ENCODE results near the gene STRBP.

STRBP gene

DNA sequence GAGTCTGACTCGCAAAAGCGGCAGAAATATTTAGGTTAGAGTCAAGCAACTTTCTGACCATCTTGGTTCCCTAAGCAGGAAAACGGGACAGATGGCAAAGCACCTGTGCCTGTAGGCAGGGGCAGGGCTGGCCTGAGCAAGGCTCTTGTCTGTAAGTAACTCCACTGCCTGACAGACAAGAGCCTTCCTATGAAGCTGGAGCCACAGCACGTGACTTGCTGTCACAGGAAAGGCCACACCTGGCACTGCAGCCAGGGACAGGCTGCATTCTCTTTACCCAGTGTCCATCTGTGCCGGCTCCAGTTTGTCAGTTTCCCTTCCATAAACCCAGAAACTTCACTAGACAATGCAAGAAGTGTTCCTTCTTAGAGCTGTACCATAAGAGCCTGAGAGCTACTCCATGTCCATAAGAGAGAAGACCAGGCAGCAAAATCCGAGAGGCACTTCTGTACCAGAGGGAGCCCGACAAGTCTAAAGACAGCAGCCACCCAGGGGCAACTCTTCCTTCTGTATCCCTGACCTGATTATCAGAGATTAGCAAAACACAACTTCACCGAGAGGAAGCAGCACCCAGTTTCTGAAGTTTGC, 156.9 kb downstream of the STRBP start:
- Histone ChIP-seq H3K79me1 (ENCODE audit: low read length) (no peaks in the 10 kb centered on the region), H3K18ac (ENCODE audit: low read length) (no peak overlapping the region), H3K27ac (ENCODE audit: low read depth, low read length) (no peak overlapping the region), H3K79me2 (ENCODE audit: control insufficient read depth, insufficient read depth, low read length) (no peaks in the 10 kb centered on the region), H4K5ac (ENCODE audit: low read length) (no peak overlapping the region), H4K8ac (ENCODE audit: low read depth, low read length) (no peak overlapping the region), H3K27me3 (ENCODE audit: insufficient read depth, low read length, poor library complexity) (no peaks in the 10 kb centered on the region), H3K23ac (ENCODE audit: low read length) (no peak overlapping the region), H3K56ac (ENCODE audit: low read length) (no peak overlapping the region), H2BK120ac (ENCODE audit: low read depth, low read length) (no peak overlapping the region), H2BK15ac (replicated peaks; ENCODE audit: low read depth) (no peak overlapping the region), H3K4me3 (ENCODE audit: low read length) (no peak overlapping the region), H3K9ac (ENCODE audit: low read length) (no peak overlapping the region), H2BK5ac (ENCODE audit: low read length) (no peak overlapping the region), H3K4ac (ENCODE audit: low read depth, low read length) (no peak overlapping the region), H3K4me1 (ENCODE audit: control insufficient read depth, low read depth, low read length) (no peaks in the 10 kb centered on the region), H3K4me2 (ENCODE audit: low read length) (no peak overlapping the region), H3K36me3 (ENCODE audit: control insufficient read depth, insufficient read depth, low read length) (peaks cover 4% of the 10 kb centered on the region), H2AK5ac (ENCODE audit: low read length) (no peak overlapping the region)
- no CpG with 5 or more reads among the region's 8 CpGs for WGBS (ENCODE audit: extremely low coverage, insufficient coverage, low lambda C conversion rate)
- no peak for DNase-seq

DNA sequence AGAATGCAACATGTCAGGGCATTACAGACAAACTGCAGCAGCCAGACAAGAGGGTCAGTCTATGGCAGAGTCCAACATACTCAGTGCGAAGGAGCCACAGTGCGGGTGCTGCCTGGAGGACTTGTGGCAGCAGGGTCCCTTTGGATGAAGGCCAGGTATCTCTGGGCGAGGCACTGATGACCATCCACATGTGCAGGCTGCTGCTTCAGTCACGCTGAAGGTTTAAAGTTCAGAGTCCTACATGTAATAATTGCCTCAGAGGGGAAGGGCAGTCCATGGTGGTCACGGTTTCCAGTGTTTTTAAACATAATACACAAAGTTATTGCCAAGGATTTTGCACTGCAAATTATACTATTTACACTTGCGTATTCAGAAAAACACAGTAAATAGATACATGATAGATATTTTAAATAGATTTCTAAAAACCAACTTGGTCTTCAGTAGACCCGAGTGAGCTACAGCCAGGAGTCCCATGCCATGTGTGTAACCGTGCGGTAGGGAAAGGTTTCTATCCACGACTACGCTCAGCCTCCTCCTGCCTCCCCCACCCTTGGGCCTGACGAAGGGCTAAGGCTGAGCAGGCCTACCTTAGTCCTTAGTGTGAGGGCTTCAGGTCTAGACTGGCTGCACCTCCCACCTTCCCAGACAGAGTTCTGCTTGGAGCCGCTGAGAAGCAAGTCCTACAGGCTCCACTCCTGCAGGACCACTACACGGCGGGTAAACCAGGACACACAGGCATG, 158.7 kb downstream of the STRBP start:
- no CpG with 5 or more reads among the region's 15 CpGs for WGBS (ENCODE audit: extremely low coverage, insufficient coverage, low lambda C conversion rate)
- Histone ChIP-seq H3K56ac (ENCODE audit: low read length) (no peak overlapping the region), H3K79me1 (ENCODE audit: low read length) (no peaks in the 10 kb centered on the region), H3K4me3 (ENCODE audit: low read length) (no peak overlapping the region), H3K4ac (ENCODE audit: low read depth, low read length) (no peak overlapping the region), H3K9ac (ENCODE audit: low read length) (no peak overlapping the region), H3K27ac (ENCODE audit: low read depth, low read length) (no peak overlapping the region), H3K27me3 (ENCODE audit: insufficient read depth, low read length, poor library complexity) (no peaks in the 10 kb centered on the region), H2AK5ac (ENCODE audit: low read length) (no peak overlapping the region), H3K23ac (ENCODE audit: low read length) (no peak overlapping the region), H2BK5ac (ENCODE audit: low read length) (no peak overlapping the region), H3K79me2 (ENCODE audit: control insufficient read depth, insufficient read depth, low read length) (no peaks in the 10 kb centered on the region), H4K5ac (ENCODE audit: low read length) (no peak overlapping the region), H4K8ac (ENCODE audit: low read depth, low read length) (no peak overlapping the region), H3K36me3 (ENCODE audit: control insufficient read depth, insufficient read depth, low read length) (no peaks in the 10 kb centered on the region), H3K4me2 (ENCODE audit: low read length) (no peak overlapping the region), H2BK15ac (replicated peaks; ENCODE audit: low read depth) (no peak overlapping the region), H2BK120ac (ENCODE audit: low read depth, low read length) (no peak overlapping the region), H3K4me1 (ENCODE audit: control insufficient read depth, low read depth, low read length) (no peaks in the 10 kb centered on the region), H3K18ac (ENCODE audit: low read length) (no peak overlapping the region)
- no peak for DNase-seq

DNA sequence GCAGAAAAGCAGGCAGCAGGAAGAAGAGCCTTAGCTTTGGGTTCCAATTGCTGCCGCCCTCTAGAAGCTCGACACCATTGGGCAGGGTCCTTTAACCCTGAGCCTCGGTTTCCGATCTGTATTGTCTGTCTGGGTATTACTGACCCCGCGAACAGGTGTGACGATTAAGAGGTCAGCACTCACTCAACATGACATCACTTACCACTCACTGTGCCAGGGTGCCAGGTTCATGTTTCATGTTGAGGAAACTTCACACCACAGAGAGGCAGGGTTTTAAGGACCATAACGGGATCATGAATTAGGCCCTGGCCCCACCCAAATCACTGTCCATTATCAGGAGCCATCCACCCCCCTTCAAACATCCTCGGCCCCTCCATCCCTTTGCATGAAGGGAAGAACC, 159.4 kb downstream of the STRBP start:
- no peaks in the 10 kb centered on the region for H3K79me2 ChIP-seq (ENCODE audit: control insufficient read depth, insufficient read depth, low read length)
- no peak overlapping the region for H4K5ac ChIP-seq (ENCODE audit: low read length)
- no peak overlapping the region for H2AK5ac ChIP-seq (ENCODE audit: low read length)
- no peak overlapping the region for H3K4me2 ChIP-seq (ENCODE audit: low read length)
- H3K4me3 ChIP-seq (ENCODE audit: low read length) = no peak overlapping the region
- WGBS (ENCODE audit: extremely low coverage, insufficient coverage, low lambda C conversion rate) = no CpG with 5 or more reads among the region's 9 CpGs
- H2BK5ac ChIP-seq (ENCODE audit: low read length) = no peak overlapping the region
- no peaks in the 10 kb centered on the region for H3K4me1 ChIP-seq (ENCODE audit: control insufficient read depth, low read depth, low read length)
- no peak overlapping the region for H3K23ac ChIP-seq (ENCODE audit: low read length)
- no peak overlapping the region for H3K27ac ChIP-seq (ENCODE audit: low read depth, low read length)
- no peak overlapping the region for H3K18ac ChIP-seq (ENCODE audit: low read length)
- H3K9ac ChIP-seq (ENCODE audit: low read length) = no peak overlapping the region
- no peaks in the 10 kb centered on the region for H3K79me1 ChIP-seq (ENCODE audit: low read length)
- no peak overlapping the region for H2BK120ac ChIP-seq (ENCODE audit: low read depth, low read length)
- no peaks in the 10 kb centered on the region for H3K27me3 ChIP-seq (ENCODE audit: insufficient read depth, low read length, poor library complexity)
- no peak overlapping the region for H4K8ac ChIP-seq (ENCODE audit: low read depth, low read length)
- H3K4ac ChIP-seq (ENCODE audit: low read depth, low read length) = no peak overlapping the region
- no peak overlapping the region for H2BK15ac ChIP-seq (replicated peaks; ENCODE audit: low read depth)
- DNase-seq = no peak
- H3K56ac ChIP-seq (ENCODE audit: low read length) = no peak overlapping the region
- H3K36me3 ChIP-seq (ENCODE audit: control insufficient read depth, insufficient read depth, low read length) = peaks cover 1% of the 10 kb centered on the region

DNA sequence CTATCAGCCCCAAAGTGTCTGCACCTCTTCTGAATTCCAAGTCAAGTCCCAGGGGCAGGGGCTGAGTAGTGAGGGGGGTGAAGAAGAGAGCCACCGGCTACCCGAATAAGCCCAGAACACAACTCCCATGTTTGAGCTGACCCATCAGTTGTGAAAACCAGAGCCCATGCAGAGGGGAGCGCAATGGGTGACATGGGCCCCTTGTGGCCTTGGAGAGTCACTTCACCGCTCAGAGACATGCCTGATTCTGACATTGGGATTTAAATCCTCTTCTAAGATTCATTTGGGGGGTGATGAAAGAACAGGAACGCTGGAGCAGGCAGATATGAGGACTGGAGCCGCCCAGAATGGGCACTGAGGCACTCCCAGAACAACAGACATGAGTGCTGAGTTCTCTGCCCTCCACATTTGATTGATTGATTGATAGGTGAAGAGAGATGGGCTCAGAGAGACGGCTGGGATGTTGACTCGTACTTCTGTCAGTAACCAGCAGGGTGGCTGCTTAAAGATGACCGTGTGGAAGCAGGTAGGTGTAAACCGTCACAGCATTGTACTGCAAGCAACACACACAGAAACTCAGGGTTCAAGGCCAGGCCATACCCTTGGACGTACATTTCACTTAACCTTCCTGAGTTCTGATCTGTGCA, 160.6 kb downstream of the STRBP start:
- Histone ChIP-seq H3K36me3 (ENCODE audit: control insufficient read depth, insufficient read depth, low read length) (peaks cover 2% of the 10 kb centered on the region), H3K56ac (ENCODE audit: low read length) (no peak overlapping the region), H3K4me3 (ENCODE audit: low read length) (no peak overlapping the region), H3K23ac (ENCODE audit: low read length) (no peak overlapping the region), H2BK15ac (replicated peaks; ENCODE audit: low read depth) (no peak overlapping the region), H3K27ac (ENCODE audit: low read depth, low read length) (no peak overlapping the region), H2BK120ac (ENCODE audit: low read depth, low read length) (no peak overlapping the region), H2AK5ac (ENCODE audit: low read length) (no peak overlapping the region), H4K5ac (ENCODE audit: low read length) (no peak overlapping the region), H3K4me2 (ENCODE audit: low read length) (no peak overlapping the region), H3K4me1 (ENCODE audit: control insufficient read depth, low read depth, low read length) (no peaks in the 10 kb centered on the region), H3K79me1 (ENCODE audit: low read length) (no peaks in the 10 kb centered on the region), H4K8ac (ENCODE audit: low read depth, low read length) (no peak overlapping the region), H3K18ac (ENCODE audit: low read length) (no peak overlapping the region), H2BK5ac (ENCODE audit: low read length) (no peak overlapping the region), H3K27me3 (ENCODE audit: insufficient read depth, low read length, poor library complexity) (no peaks in the 10 kb centered on the region), H3K4ac (ENCODE audit: low read depth, low read length) (no peak overlapping the region), H3K9ac (ENCODE audit: low read length) (no peak overlapping the region), H3K79me2 (ENCODE audit: control insufficient read depth, insufficient read depth, low read length) (no peaks in the 10 kb centered on the region)
- no CpG with 5 or more reads among the region's 11 CpGs for WGBS (ENCODE audit: extremely low coverage, insufficient coverage, low lambda C conversion rate)
- DNase-seq = peak; percentile 32

DNA sequence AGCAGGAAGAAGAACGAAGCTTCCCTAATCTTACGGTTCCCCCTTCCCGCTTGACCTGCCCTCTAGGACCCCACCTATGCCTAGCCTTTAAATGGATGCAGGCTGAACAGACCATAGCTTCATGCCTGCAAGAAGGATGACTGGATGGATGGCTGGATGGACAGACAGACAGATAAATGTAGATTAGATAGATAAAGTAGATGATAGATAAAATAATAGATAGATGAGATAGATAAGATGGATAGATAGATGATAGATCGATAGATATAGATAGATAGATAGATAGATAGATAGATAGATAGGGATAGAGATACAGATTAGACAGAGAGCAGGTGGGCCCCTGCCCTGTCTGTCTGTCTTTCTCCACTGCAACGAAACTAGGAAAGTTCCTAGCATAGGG, 162.9 kb downstream of the STRBP start:
- no peak overlapping the region for H4K8ac ChIP-seq (ENCODE audit: low read depth, low read length)
- no peak overlapping the region for H3K4me2 ChIP-seq (ENCODE audit: low read length)
- no peak overlapping the region for H3K18ac ChIP-seq (ENCODE audit: low read length)
- no peak overlapping the region for H2BK120ac ChIP-seq (ENCODE audit: low read depth, low read length)
- H3K27ac ChIP-seq (ENCODE audit: low read depth, low read length) = no peak overlapping the region
- no peak overlapping the region for H2BK5ac ChIP-seq (ENCODE audit: low read length)
- H2AK5ac ChIP-seq (ENCODE audit: low read length) = no peak overlapping the region
- peaks cover 2% of the 10 kb centered on the region for H3K36me3 ChIP-seq (ENCODE audit: control insufficient read depth, insufficient read depth, low read length)
- H3K4me1 ChIP-seq (ENCODE audit: control insufficient read depth, low read depth, low read length) = peaks cover 2% of the 10 kb centered on the region
- no peak overlapping the region for H3K56ac ChIP-seq (ENCODE audit: low read length)
- H3K23ac ChIP-seq (ENCODE audit: low read length) = no peak overlapping the region
- H2BK15ac ChIP-seq (replicated peaks; ENCODE audit: low read depth) = no peak overlapping the region
- H3K27me3 ChIP-seq (ENCODE audit: insufficient read depth, low read length, poor library complexity) = no peaks in the 10 kb centered on the region
- no peaks in the 10 kb centered on the region for H3K79me2 ChIP-seq (ENCODE audit: control insufficient read depth, insufficient read depth, low read length)
- H3K79me1 ChIP-seq (ENCODE audit: low read length) = no peaks in the 10 kb centered on the region
- no peak overlapping the region for H3K4me3 ChIP-seq (ENCODE audit: low read length)
- 100% methylated on average over 1 of the region's 5 CpGs for WGBS (ENCODE audit: extremely low coverage, insufficient coverage, low lambda C conversion rate)
- H3K4ac ChIP-seq (ENCODE audit: low read depth, low read length) = no peak overlapping the region
- H3K9ac ChIP-seq (ENCODE audit: low read length) = no peak overlapping the region
- DNase-seq = no peak
- H4K5ac ChIP-seq (ENCODE audit: low read length) = no peak overlapping the region

Measured in mesendoderm (in vitro differentiated cells).